DMS 273 (cell line): Measurements from ENCODE around the gene PATZ1.

ENCODE experiments used
- DNase-seq: peaks from one replicate; lab custom pipeline; 2025; ENCODE audit not compliant: unreplicated experiment; lab: John Stamatoyannopoulos, UW

Gene PATZ1

GRCh38 chr22:31343235-31344191 is 2.6 kb downstream of the PATZ1 start:
- peak; percentile 34 for DNase-seq

GRCh38 chr22:31342389-31343140 is 3.6 kb downstream of the PATZ1 start:
- no peak for DNase-seq

GRCh38 chr22:31341386-31342088 is 4.6 kb downstream of the PATZ1 start:
- DNase-seq: no peak

GRCh38 chr22:31340765-31341247 is 5.3 kb downstream of the PATZ1 start:
- DNase-seq: no peak

GRCh38 chr22:31340360-31340759 is 5.8 kb downstream of the PATZ1 start:
- DNase-seq: no peak

GRCh38 chr22:31339148-31339832 is 6.9 kb downstream of the PATZ1 start:
- DNase-seq: no peak

GRCh38 chr22:31337178-31337577 is 9.0 kb downstream of the PATZ1 start:
- DNase-seq: no peak

GRCh38 chr22:31334329-31334728 is 11.8 kb downstream of the PATZ1 start:
- no peak for DNase-seq

- DNase-seq: no peak
Observed at GRCh38 chr22:31333641-31334040, 12.5 kb downstream of the PATZ1 start.

GRCh38 chr22:31332886-31333285 is 13.3 kb downstream of the PATZ1 start:
- no peak for DNase-seq

- no peak for DNase-seq
Observed at GRCh38 chr22:31332010-31332409, 14.1 kb downstream of the PATZ1 start.

GRCh38 chr22:31329453-31330215 is 16.5 kb downstream of the PATZ1 start:
- no peak for DNase-seq

- DNase-seq: no peak
Observed at GRCh38 chr22:31329029-31329428, 17.1 kb downstream of the PATZ1 start.

- DNase-seq: no peak
Observed at GRCh38 chr22:31328544-31328960, 17.6 kb downstream of the PATZ1 start.

- no peak for DNase-seq
Observed at GRCh38 chr22:31327806-31328543, 18.2 kb downstream of the PATZ1 start.

- DNase-seq: no peak
Observed at GRCh38 chr22:31326877-31327276, 19.3 kb downstream of the PATZ1 start.

GRCh38 chr22:31323578-31324550 is 22.3 kb downstream of the PATZ1 start:
- DNase-seq: no peak

GRCh38 chr22:31321421-31321820 is 24.7 kb downstream of the PATZ1 start:
- DNase-seq: no peak
